Neural progenitor cell (in vitro differentiated cells): ENCODE data around the gene JAK1. TPM values are rescaled to one million over a fixed set of nuclear protein-coding genes. Genes with fewer than 3 reads are reported as not detected.

ENCODE experiments used
- DNase-seq: peaks from one replicate; pipeline ENCODE4 v3.0.0-alpha.2; 2016; ENCODE audit warnings: low spot score
- H2AFZ ChIP-seq: fragments of 200-600 bp; sonication (generic); replicated peaks from 2 replicates; pipeline ENCODE4 v1.6.1; 2016; ENCODE audit warnings: antibody characterized with exemption
- H3F3A ChIP-seq: fragments of 200-600 bp; sonication (generic); 2 replicates; pipeline ENCODE4 v1.6.1; 2016; ENCODE audit warnings: antibody characterized with exemption, low read depth
- H3K27ac ChIP-seq: fragments of 200-600 bp; sonication (generic); 2 replicates; pipeline ENCODE4 v1.5.1; 2016; ENCODE audit warnings: mild to moderate bottlenecking
- H3K27me3 ChIP-seq: fragments of 200-600 bp; sonication (generic); 2 replicates; pipeline ENCODE4 v1.6.1; 2016; ENCODE audit warnings: mild to moderate bottlenecking, moderate library complexity
- H3K36me3 ChIP-seq: fragments of 200-600 bp; sonication (generic); 2 replicates; pipeline ENCODE4 v1.5.1; 2016
- H3K4me1 ChIP-seq: fragments of 200-600 bp; sonication (generic); 2 replicates; pipeline ENCODE4 v1.6.1; 2016; ENCODE audit warnings: mixed run types
- H3K4me2 ChIP-seq: fragments of 200-600 bp; sonication (generic); 2 replicates; pipeline ENCODE4 v1.6.1; 2016
- H3K4me3 ChIP-seq: fragments of 200-600 bp; sonication (generic); 2 replicates; pipeline ENCODE4 v1.5.1; 2016
- H3K79me2 ChIP-seq: fragments of 200-600 bp; sonication (generic); 2 replicates; pipeline ENCODE4 v1.6.1; 2016; ENCODE audit warnings: low read depth
- H3K9ac ChIP-seq: fragments of 200-600 bp; sonication (generic); 2 replicates; pipeline ENCODE4 v1.6.1; 2016
- H3K9me3 ChIP-seq: fragments of 200-600 bp; sonication (generic); 2 replicates; pipeline ENCODE4 v1.5.1; 2016; ENCODE audit warnings: low read depth
- H4K20me1 ChIP-seq: fragments of 200-600 bp; sonication (generic); 2 replicates; pipeline ENCODE4 v1.6.1; 2016; ENCODE audit warnings: low read depth
- H3K27ac Mint-ChIP-seq: 3 replicates; pipeline ENCODE4 v1.8.0; 2021; ENCODE audit warnings: mixed read lengths
- H3K27me3 Mint-ChIP-seq: 2 replicates; pipeline ENCODE4 v1.8.0; 2022; ENCODE audit warnings: low read depth, mild to moderate bottlenecking, inconsistent platforms, moderate library complexity, mixed read lengths; ENCODE audit not compliant: insufficient read depth
- H3K36me3 Mint-ChIP-seq: 3 replicates; pipeline ENCODE4 v1.8.0; 2021; ENCODE audit warnings: mixed read lengths
- H3K4me1 Mint-ChIP-seq: 3 replicates; pipeline ENCODE4 v1.8.0; 2021; ENCODE audit warnings: mixed read lengths
- H3K4me3 Mint-ChIP-seq: 3 replicates; pipeline ENCODE4 v1.8.0; 2021; ENCODE audit warnings: mild to moderate bottlenecking, moderate library complexity, mixed read lengths
- H3K9me3 Mint-ChIP-seq: 3 replicates; pipeline ENCODE4 v1.8.0; 2020; ENCODE audit warnings: mixed read lengths
- EZH2 ChIP-seq: fragments of 200-600 bp; sonication (generic); IDR thresholded peaks from 2 replicates; pipeline ENCODE4 v1.6.1; 2017; ENCODE audit warnings: antibody characterized with exemption, mild to moderate bottlenecking, moderate library complexity
- EZH2phosphoT487 ChIP-seq: fragments of 200-600 bp; sonication (generic); IDR thresholded peaks from 2 replicates; pipeline ENCODE4 v1.6.1; 2017; ENCODE audit warnings: antibody characterized with exemption
- total RNA-seq: library from RNA; depleted of rRNA; stranded (reverse); fragments of >200 nt; gene quantifications from 2 replicates; pipeline ENCODE4 v1.2.3, GENCODE V29; 2015; ENCODE audit warnings: low replicate concordance
- TF ChIP-seq, protein P1 (sequence below): fragments of 200-600 bp; sonication (generic); IDR thresholded peaks from 2 replicates; pipeline ENCODE4 v1.5.1; 2017; ENCODE audit warnings: antibody characterized with exemption, mild to moderate bottlenecking

JAK1 gene
- total RNA-seq, 1 donor from 2014 or later = 6.5 TPM

DNA sequence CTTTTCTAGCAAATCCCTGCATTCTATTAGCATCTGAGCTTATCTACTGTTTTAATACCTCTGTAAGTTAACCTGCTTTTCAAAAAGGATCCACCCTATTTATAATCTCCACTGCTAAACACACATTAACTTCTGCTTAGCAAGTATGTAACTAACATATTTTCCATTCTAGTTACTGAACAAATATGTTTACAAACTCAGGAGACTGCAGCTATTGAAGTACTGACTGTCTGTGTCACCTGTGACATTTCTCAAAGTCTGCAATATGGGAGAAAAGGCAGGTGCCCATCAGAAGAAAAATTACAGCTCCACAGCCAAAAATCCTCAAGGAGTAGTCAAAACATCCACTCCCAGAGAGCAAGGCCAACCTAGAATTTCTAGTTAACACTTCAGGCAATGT, 88.3 kb downstream of the JAK1 start:
- H2AFZ ChIP-seq = no peak overlapping the region
- Mint-ChIP-seq H3K27me3 (peaks cover 3% of the 10 kb centered on the region), H3K4me1 (peaks cover 11% of the 10 kb centered on the region), H3K9me3 (no peaks in the 10 kb centered on the region), H3K36me3 (peaks cover 9% of the 10 kb centered on the region), H3K4me3 (no peak overlapping the region), H3K27ac (no peak overlapping the region)
- no peak for DNase-seq
- H3K4me2 ChIP-seq = no peak overlapping the region
- H3K27ac ChIP-seq = no peak overlapping the region
- H3F3A ChIP-seq = peaks cover 6% of the 10 kb centered on the region
- H3K79me2 ChIP-seq = no peaks in the 10 kb centered on the region
- H3K9ac ChIP-seq = no peak overlapping the region
- TF ChIP-seq, protein P1, sequence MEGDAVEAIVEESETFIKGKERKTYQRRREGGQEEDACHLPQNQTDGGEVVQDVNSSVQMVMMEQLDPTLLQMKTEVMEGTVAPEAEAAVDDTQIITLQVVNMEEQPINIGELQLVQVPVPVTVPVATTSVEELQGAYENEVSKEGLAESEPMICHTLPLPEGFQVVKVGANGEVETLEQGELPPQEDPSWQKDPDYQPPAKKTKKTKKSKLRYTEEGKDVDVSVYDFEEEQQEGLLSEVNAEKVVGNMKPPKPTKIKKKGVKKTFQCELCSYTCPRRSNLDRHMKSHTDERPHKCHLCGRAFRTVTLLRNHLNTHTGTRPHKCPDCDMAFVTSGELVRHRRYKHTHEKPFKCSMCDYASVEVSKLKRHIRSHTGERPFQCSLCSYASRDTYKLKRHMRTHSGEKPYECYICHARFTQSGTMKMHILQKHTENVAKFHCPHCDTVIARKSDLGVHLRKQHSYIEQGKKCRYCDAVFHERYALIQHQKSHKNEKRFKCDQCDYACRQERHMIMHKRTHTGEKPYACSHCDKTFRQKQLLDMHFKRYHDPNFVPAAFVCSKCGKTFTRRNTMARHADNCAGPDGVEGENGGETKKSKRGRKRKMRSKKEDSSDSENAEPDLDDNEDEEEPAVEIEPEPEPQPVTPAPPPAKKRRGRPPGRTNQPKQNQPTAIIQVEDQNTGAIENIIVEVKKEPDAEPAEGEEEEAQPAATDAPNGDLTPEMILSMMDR = no peak
- TF ChIP-seq EZH2 (no peak), EZH2phosphoT487 (no peak)
- no peak overlapping the region for H3K4me3 ChIP-seq
- no peaks in the 10 kb centered on the region for H3K4me1 ChIP-seq
- H3K27me3 ChIP-seq = no peaks in the 10 kb centered on the region
- no peaks in the 10 kb centered on the region for H3K36me3 ChIP-seq
- no peaks in the 10 kb centered on the region for H3K9me3 ChIP-seq
- no peaks in the 10 kb centered on the region for H4K20me1 ChIP-seq

DNA sequence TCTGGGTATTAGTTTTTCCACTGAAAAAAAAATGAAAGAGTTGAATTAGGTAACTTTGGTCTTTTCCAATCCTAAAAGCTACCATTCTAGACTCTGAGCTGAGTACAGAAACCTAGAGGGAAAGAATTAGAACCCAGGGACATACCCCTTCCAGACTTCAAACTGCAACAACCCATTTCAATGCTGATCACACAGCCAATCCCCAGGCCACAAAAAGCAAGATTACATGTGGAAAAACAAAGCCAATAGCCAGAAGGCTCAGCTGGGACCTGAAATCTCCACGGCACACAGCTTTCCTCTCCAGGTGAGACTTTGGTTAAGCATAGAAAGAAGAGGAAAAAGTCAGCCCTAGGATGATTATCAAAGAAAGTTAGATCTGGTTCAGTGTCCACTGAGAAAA, 88.8 kb downstream of the JAK1 start:
- Histone ChIP-seq H3K4me3 (no peak overlapping the region), H3K4me1 (no peaks in the 10 kb centered on the region), H3K27ac (no peak overlapping the region), H3K79me2 (no peaks in the 10 kb centered on the region), H3K4me2 (no peak overlapping the region), H3K9ac (no peak overlapping the region), H3K36me3 (no peaks in the 10 kb centered on the region), H3K27me3 (no peaks in the 10 kb centered on the region), H3F3A (peaks cover 6% of the 10 kb centered on the region), H4K20me1 (no peaks in the 10 kb centered on the region), H3K9me3 (no peaks in the 10 kb centered on the region), H2AFZ (no peak overlapping the region)
- Mint-ChIP-seq H3K4me1 (peaks cover 9% of the 10 kb centered on the region), H3K36me3 (peaks cover 9% of the 10 kb centered on the region), H3K4me3 (no peak overlapping the region), H3K27me3 (peaks cover 3% of the 10 kb centered on the region), H3K27ac (no peak overlapping the region), H3K9me3 (no peaks in the 10 kb centered on the region)
- TF ChIP-seq, protein P1 = no peak
- TF ChIP-seq EZH2phosphoT487 (no peak), EZH2 (no peak)
- DNase-seq = no peak

DNA sequence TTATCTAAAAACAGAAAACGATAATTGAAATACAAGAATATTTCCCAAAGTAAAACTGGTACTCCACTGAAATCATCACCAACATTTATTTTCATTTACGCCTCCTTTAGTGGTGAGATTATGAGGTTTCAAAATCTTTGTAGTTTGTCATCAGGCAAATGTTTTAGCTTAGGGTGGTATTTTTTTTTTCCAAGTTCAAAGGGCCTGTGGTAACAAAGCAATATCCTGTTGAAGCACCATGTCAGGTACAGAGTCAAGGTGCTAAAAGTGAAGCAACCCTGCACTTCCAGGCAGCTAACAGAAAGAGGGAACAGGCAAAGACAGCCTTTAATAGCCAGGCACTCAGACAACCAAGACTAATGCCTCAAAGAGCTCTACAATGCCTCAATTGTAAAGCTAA, 89.2 kb downstream of the JAK1 start:
- no peak overlapping the region for H3K27ac Mint-ChIP-seq
- Histone ChIP-seq H2AFZ (no peak overlapping the region), H3K27me3 (no peaks in the 10 kb centered on the region), H3K79me2 (no peaks in the 10 kb centered on the region), H3F3A (peaks cover 6% of the 10 kb centered on the region), H3K4me3 (no peak overlapping the region), H3K4me1 (no peaks in the 10 kb centered on the region), H3K9me3 (no peaks in the 10 kb centered on the region), H4K20me1 (no peaks in the 10 kb centered on the region), H3K36me3 (no peaks in the 10 kb centered on the region), H3K4me2 (no peak overlapping the region), H3K27ac (no peak overlapping the region), H3K9ac (no peak overlapping the region)
- peaks cover 10% of the 10 kb centered on the region for H3K4me1 Mint-ChIP-seq
- DNase-seq = no peak
- TF ChIP-seq EZH2phosphoT487 = no peak
- peaks cover 3% of the 10 kb centered on the region for H3K27me3 Mint-ChIP-seq
- H3K4me3 Mint-ChIP-seq = no peak overlapping the region
- no peaks in the 10 kb centered on the region for H3K9me3 Mint-ChIP-seq
- peaks cover 13% of the 10 kb centered on the region for H3K36me3 Mint-ChIP-seq

- no peak overlapping the region for H3K4me3 ChIP-seq
- peaks cover 6% of the 10 kb centered on the region for H3F3A ChIP-seq
- H3K4me2 ChIP-seq = no peak overlapping the region
- Mint-ChIP-seq H3K4me3 (no peak overlapping the region), H3K9me3 (no peaks in the 10 kb centered on the region), H3K36me3 (peaks cover 20% of the 10 kb centered on the region), H3K27me3 (peaks cover 2% of the 10 kb centered on the region), H3K4me1 (peaks cover 2% of the 10 kb centered on the region), H3K27ac (no peak overlapping the region)
- H3K9me3 ChIP-seq = no peaks in the 10 kb centered on the region
- no peak for DNase-seq
- H3K9ac ChIP-seq = no peak overlapping the region
- H3K79me2 ChIP-seq = no peaks in the 10 kb centered on the region
- H3K27me3 ChIP-seq = no peaks in the 10 kb centered on the region
- H4K20me1 ChIP-seq = no peaks in the 10 kb centered on the region
- H3K4me1 ChIP-seq = no peaks in the 10 kb centered on the region
- H3K27ac ChIP-seq = no peak overlapping the region
- no peaks in the 10 kb centered on the region for H3K36me3 ChIP-seq
- TF ChIP-seq EZH2 (no peak), EZH2phosphoT487 (no peak)
- TF ChIP-seq, protein P1 = no peak
- H2AFZ ChIP-seq = no peak overlapping the region
Observed at GRCh38 chr1:64875606-64876005, 90.7 kb downstream of the JAK1 start.
